WERI-Rb-1 (cell line): ENCODE measurements around the gene CD83.

ENCODE experiments used
- DNase-seq: peaks from one replicate; pipeline ENCODE4 v3.0.0-alpha.2; 2020
- H3K27ac ChIP-seq: fragments of 250-450 bp; sonication (Bioruptor Pico); 2 replicates; pipeline ENCODE4 v1.5.1; 2020; ENCODE audit warnings: mild to moderate bottlenecking, moderate library complexity
- H3K27me3 ChIP-seq: fragments of 250-450 bp; sonication (Bioruptor Pico); 2 replicates; pipeline ENCODE4 v1.5.1; 2021; ENCODE audit warnings: mild to moderate bottlenecking, low read depth, moderate library complexity; ENCODE audit not compliant: insufficient read depth, severe bottlenecking
- H3K36me3 ChIP-seq: fragments of 250-450 bp; sonication (Bioruptor Pico); 2 replicates; pipeline ENCODE4 v1.5.1; 2020; ENCODE audit warnings: mild to moderate bottlenecking, moderate library complexity
- H3K4me3 ChIP-seq: 2 replicates; pipeline ENCODE4 v1.5.1; 2011; ENCODE audit warnings: low read depth, mild to moderate bottlenecking, control low read depth, low read length
- H3K9me3 ChIP-seq: fragments of 250-450 bp; sonication (Bioruptor Pico); 2 replicates; pipeline ENCODE4 v1.5.1; 2021; ENCODE audit warnings: mild to moderate bottlenecking, moderate library complexity; ENCODE audit not compliant: severe bottlenecking
- TF ChIP-seq, protein P1 (sequence below): IDR thresholded peaks from 2 replicates; pipeline ENCODE4 v1.5.1; 2011; ENCODE audit warnings: low read depth, mild to moderate bottlenecking, control low read depth, inconsistent platforms, low read length

The CD83 gene

DNA sequence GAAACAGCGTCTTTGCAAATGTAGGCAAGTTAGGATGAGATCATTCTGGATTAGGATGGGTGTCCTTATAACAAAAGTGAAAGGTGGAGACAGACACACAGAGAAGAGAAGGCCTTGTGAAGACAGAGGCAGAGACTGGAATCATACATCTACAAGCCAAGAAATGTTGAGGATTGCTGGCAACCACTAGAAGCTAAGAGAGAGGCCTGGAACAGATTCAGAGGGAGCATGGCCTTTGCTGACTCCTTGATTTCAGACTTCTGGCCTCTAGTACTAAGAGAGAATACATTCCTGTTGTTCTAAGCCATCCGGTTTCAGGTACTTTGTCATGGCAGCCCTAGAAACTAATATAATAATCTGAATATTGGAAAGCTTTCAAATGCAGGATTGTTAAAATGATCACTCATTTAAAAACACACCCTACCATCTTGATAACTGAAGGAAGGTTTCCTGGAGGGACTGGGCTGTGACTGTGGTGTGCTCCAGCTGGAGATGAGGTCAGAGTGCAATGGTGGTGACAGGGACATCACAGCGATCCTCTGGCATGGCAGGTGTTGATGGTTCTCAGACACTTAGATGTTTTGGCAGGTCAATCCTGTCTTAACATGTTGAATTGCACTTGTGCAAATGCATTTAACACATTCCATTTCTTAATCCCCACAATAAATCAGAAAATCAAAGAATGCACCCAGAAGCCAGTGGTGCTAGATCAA, 25.1 kb downstream of the CD83 start:
- Histone ChIP-seq H3K9me3 (no peaks in the 10 kb centered on the region), H3K27me3 (no peaks in the 10 kb centered on the region), H3K4me3 (no peak overlapping the region), H3K36me3 (no peaks in the 10 kb centered on the region), H3K27ac (no peak overlapping the region)
- no peak for DNase-seq
- TF ChIP-seq, protein P1, sequence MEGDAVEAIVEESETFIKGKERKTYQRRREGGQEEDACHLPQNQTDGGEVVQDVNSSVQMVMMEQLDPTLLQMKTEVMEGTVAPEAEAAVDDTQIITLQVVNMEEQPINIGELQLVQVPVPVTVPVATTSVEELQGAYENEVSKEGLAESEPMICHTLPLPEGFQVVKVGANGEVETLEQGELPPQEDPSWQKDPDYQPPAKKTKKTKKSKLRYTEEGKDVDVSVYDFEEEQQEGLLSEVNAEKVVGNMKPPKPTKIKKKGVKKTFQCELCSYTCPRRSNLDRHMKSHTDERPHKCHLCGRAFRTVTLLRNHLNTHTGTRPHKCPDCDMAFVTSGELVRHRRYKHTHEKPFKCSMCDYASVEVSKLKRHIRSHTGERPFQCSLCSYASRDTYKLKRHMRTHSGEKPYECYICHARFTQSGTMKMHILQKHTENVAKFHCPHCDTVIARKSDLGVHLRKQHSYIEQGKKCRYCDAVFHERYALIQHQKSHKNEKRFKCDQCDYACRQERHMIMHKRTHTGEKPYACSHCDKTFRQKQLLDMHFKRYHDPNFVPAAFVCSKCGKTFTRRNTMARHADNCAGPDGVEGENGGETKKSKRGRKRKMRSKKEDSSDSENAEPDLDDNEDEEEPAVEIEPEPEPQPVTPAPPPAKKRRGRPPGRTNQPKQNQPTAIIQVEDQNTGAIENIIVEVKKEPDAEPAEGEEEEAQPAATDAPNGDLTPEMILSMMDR, result no peak

DNA sequence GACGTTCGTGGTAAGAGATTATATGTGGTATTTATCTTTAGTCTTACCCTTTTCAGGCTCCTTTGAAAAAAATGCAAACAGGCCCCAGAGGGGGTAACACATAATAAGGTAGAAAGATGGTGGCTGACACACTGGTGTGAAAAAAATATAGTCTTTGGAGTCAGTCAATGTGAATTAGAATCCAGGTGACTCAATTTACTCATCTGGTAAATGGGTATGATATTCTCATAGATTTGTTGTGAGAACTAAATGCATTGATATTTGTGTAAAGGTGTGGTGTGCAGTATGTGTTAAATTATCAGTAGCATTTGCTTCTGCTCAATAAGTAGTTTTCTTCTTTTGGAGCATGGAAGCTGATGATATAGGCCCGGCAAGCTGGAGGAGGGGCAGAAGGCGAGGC, 25.7 kb downstream of the CD83 start:
- TF ChIP-seq, protein P1, result no peak
- Histone ChIP-seq H3K4me3 (no peak overlapping the region), H3K27me3 (no peaks in the 10 kb centered on the region), H3K27ac (no peak overlapping the region), H3K36me3 (no peaks in the 10 kb centered on the region), H3K9me3 (no peaks in the 10 kb centered on the region)
- no peak for DNase-seq

DNA sequence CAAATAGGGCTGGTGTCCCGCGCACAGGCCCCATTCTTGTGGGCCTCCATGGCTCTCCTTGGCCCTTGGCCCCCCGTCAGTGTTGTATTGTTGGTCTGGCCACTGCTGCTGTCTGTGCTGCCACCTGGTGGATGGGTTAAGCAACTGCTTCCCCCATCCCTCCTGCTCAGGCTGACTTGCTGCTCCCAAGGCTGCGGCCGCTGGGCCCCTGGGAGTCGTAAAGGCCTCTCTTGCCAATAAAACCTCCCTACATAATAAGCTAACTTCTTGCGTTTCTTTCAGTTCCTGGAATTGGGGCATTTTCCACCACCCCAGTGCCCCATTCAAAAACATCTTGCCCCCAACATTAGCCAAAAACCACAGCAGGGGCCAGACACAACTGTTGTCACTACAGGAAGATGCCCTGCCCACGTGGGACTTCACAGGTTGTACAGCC, 27.1 kb downstream of the CD83 start:
- no peak overlapping the region for H3K4me3 ChIP-seq
- peak; percentile 93 for DNase-seq
- H3K27me3 ChIP-seq, result no peaks in the 10 kb centered on the region
- no peaks in the 10 kb centered on the region for H3K36me3 ChIP-seq
- no peak overlapping the region for H3K27ac ChIP-seq
- TF ChIP-seq, protein P1, result peak; percentile 99
- no peaks in the 10 kb centered on the region for H3K9me3 ChIP-seq

GRCh38 chr6:14146506-14147096, 29.0 kb downstream of the CD83 start:
- Histone ChIP-seq H3K4me3 (no peak overlapping the region), H3K27me3 (no peaks in the 10 kb centered on the region), H3K36me3 (no peaks in the 10 kb centered on the region), H3K9me3 (no peaks in the 10 kb centered on the region), H3K27ac (no peak overlapping the region)
- no peak for DNase-seq
- TF ChIP-seq, protein P1, result no peak

DNA sequence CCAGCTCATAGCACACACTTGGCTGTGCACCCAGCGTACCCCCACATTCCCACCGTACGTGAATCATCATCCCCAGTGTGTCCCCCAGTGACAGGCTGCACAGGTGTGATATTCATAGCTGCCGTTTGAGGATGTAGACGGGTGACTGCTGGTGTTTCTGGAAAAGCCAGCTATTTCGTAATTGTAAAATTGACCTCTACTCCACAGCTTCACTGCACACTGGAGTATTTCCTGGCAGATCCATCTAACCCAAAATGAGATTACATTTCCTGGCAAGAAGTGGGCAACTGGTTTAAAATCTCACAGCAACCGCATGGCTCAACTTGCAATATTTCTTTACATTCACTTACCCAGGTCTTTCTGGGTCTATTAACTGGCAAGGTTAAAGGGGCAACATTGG, 30.3 kb downstream of the CD83 start:
- Histone ChIP-seq H3K27ac (no peak overlapping the region), H3K27me3 (no peaks in the 10 kb centered on the region), H3K36me3 (no peaks in the 10 kb centered on the region), H3K4me3 (no peak overlapping the region), H3K9me3 (no peaks in the 10 kb centered on the region)
- DNase-seq, result no peak
- TF ChIP-seq, protein P1, result no peak
